Left lung (tissue), 10 donors: ENCODE measurements around the gene PDE4B. TPM values are rescaled to one million over a fixed set of nuclear protein-coding genes. Genes with fewer than 3 reads are reported as not detected.

ENCODE experiments used
- ATAC-seq: fragments of 200-7000 bp; cut with Tn5 transposase; one replicate; pipeline ENCODE4 v1.9.1; 2020; ENCODE audit warnings: moderate library complexity
- DNase-seq, 4 donors: peaks; one replicate each; pipeline ENCODE4 v3.0.0-alpha.2; 2013 to 2020
- H3K27ac ChIP-seq, 2 donors: fragments of 200-600 bp; sonication (generic) in 1 of 2; one replicate each; pipeline versions ENCODE4 v1.5.0 to v1.8.0; 2020 to 2021
- H3K27me3 ChIP-seq, 2 donors: fragments of 200-600 bp; sonication (generic) in 1 of 2; one replicate each; pipeline versions ENCODE4 v1.5.0 to v1.8.0; 2020 to 2021
- H3K36me3 ChIP-seq, 2 donors: fragments of 200-600 bp; sonication (generic) in 1 of 2; one replicate each; pipeline versions ENCODE4 v1.5.0 to v1.8.0; 2020 to 2021
- H3K4me1 ChIP-seq, 2 donors: fragments of 200-600 bp; one replicate each; pipeline ENCODE4 v1.8.0; 2021
- H3K4me3 ChIP-seq, 2 donors: fragments of 200-600 bp; sonication (generic) in 1 of 2; one replicate each; pipeline versions ENCODE4 v1.5.0 to v1.8.0; 2020 to 2021; ENCODE audit warnings: mild to moderate bottlenecking in 1 of 2
- H3K9me3 ChIP-seq, 2 donors: fragments of 200-600 bp; sonication (generic) in 1 of 2; one replicate each; pipeline versions ENCODE4 v1.5.0 to v1.8.0; 2020 to 2021
- CTCF ChIP-seq, 2 donors: fragments of 200-600 bp; sonication (generic) in 1 of 2; IDR thresholded peaks; one replicate each; pipeline versions ENCODE4 v1.5.0 to v1.8.0; 2021; ENCODE audit warnings: antibody characterized with exemption in 2 of 2
- intact Hi-C, 2 donors: fragments of 100-400 bp; cut with DNase I; formaldehyde crosslinking; loops; one replicate each; pipeline versions ENCODE4 v1.11.2 to v1.14.2; 2022
- polyA plus RNA-seq, 6 donors: library from polyadenylated mRNA; unstranded; fragments of 120-200 nt; gene quantifications; one replicate each; pipeline ENCODE4 v1.2.1, GENCODE V29; 2013; ENCODE audit not compliant: insufficient read length in 6 of 6
- total RNA-seq, 2 donors: library from RNA; stranded (reverse); fragmentation: NEBNext Ultra II Directional; extraction: Animal tissue kit (Norgen Biotek cat#: 25700); gene quantifications; one replicate each; pipeline ENCODE4 v1.2.1, GENCODE V29; 2021
- donor health status: DM: no; HTN: yes; CAD: no.
- donor health status: DM: no; HTN: no; CAD: no.

Gene PDE4B
- total and polyA plus RNA-seq, 8 donors = 8.6 to 50.7 (median 19.2) TPM

GRCh38 chr1:65975708-65976107 lies 183.0 kb downstream of the PDE4B start:
- H3K27ac ChIP-seq = no peak overlapping the region
- ATAC-seq = no peak
- H3K4me3 ChIP-seq = no peak overlapping the region
- no peaks in the 10 kb centered on the region for H3K36me3 ChIP-seq
- no peak for TF ChIP-seq CTCF (IDR thresholded peaks at IDR 0.05)
- H3K27me3 ChIP-seq = no peaks in the 10 kb centered on the region
- H3K4me1 ChIP-seq = no peaks in the 10 kb centered on the region
- intact Hi-C loops = no loop called here
- peaks cover 0 to 24% of the 10 kb centered on the region in 2 donors for H3K9me3 ChIP-seq
- DNase-seq = no peak

GRCh38 chr1:65979136-65980044 lies 186.7 kb downstream of the PDE4B start:
- Histone ChIP-seq H3K36me3 (no peaks in the 10 kb centered on the region), H3K4me3 (no peak overlapping the region), H3K27ac (no peak overlapping the region), H3K27me3 (no peaks in the 10 kb centered on the region), H3K4me1 (no peaks in the 10 kb centered on the region), H3K9me3 (peaks cover 0 to 24% of the 10 kb centered on the region in 2 donors)
- intact Hi-C loops = no loop called here
- peak in 1 of 4 donors; percentile 34 for DNase-seq
- no peak for ATAC-seq
- TF ChIP-seq CTCF (IDR thresholded peaks at IDR 0.05) = no peak

- peak in 1 of 4 donors; percentile 17 for DNase-seq
These were observed 187.5 kb downstream of the PDE4B start for GRCh38 chr1:65980237-65980636.

GRCh38 chr1:65983500-65983899 lies 190.8 kb downstream of the PDE4B start:
- Histone ChIP-seq H3K36me3 (no peaks in the 10 kb centered on the region), H3K27ac (no peak overlapping the region), H3K4me1 (no peaks in the 10 kb centered on the region), H3K27me3 (no peaks in the 10 kb centered on the region), H3K9me3 (no peaks in the 10 kb centered on the region), H3K4me3 (no peak overlapping the region)
- no peak for ATAC-seq
- intact Hi-C loops = no loop called here
- no peak for TF ChIP-seq CTCF (IDR thresholded peaks at IDR 0.05)
- no peak for DNase-seq

More at GRCh38 chr1:65980237-65980636, 187.5 kb downstream of the PDE4B start:
- TF ChIP-seq CTCF (IDR thresholded peaks at IDR 0.05) = no peak
- H3K9me3 ChIP-seq = peaks cover 0 to 20% of the 10 kb centered on the region in 2 donors
- H3K4me3 ChIP-seq = no peak overlapping the region
- H3K27me3 ChIP-seq = no peaks in the 10 kb centered on the region
- H3K36me3 ChIP-seq = no peaks in the 10 kb centered on the region
- no peak for ATAC-seq
- intact Hi-C loops = no loop called here
- no peaks in the 10 kb centered on the region for H3K4me1 ChIP-seq
- H3K27ac ChIP-seq = no peak overlapping the region

GRCh38 chr1:65985393-65986066 lies 192.8 kb downstream of the PDE4B start:
- Histone ChIP-seq H3K9me3 (no peaks in the 10 kb centered on the region), H3K27ac (no peak overlapping the region), H3K27me3 (no peaks in the 10 kb centered on the region), H3K4me1 (no peaks in the 10 kb centered on the region), H3K36me3 (no peaks in the 10 kb centered on the region), H3K4me3 (no peak overlapping the region)
- TF ChIP-seq CTCF (IDR thresholded peaks at IDR 0.05) = no peak
- ATAC-seq (no peak), DNase-seq (no peak)
- intact Hi-C loops = no loop called here
